Liver (tissue), 9 donors: ENCODE measurements around the gene MOB3C. TPM values are rescaled to one million over a fixed set of nuclear protein-coding genes. Genes with fewer than 3 reads are reported as not detected.

ENCODE experiments used
- DNase-seq: peaks from one replicate; pipeline ENCODE4 v3.0.0-alpha.2; 2017; ENCODE audit warnings: low spot score
- H3K27ac ChIP-seq, 2 donors: one replicate each; pipeline ENCODE4 v1.7.0; 2013; ENCODE audit warnings: inconsistent platforms in 2 of 2, low read length in 2 of 2, control low read depth in 1 of 2, low read depth in 1 of 2, mild to moderate bottlenecking in 1 of 2
- H3K27me3 ChIP-seq, 4 donors: one replicate each; pipeline versions ENCODE4 v1.6.1 to v1.7.0; 2013; ENCODE audit warnings: low read length in 3 of 4, inconsistent platforms in 1 of 4, mild to moderate bottlenecking in 1 of 4, moderate library complexity in 1 of 4; ENCODE audit not compliant: control insufficient read depth in 4 of 4, insufficient read depth in 4 of 4
- H3K36me3 ChIP-seq, 4 donors: one replicate each; pipeline versions ENCODE4 v1.6.1 to v1.7.0; 2013; ENCODE audit warnings: low read length in 3 of 4, mild to moderate bottlenecking in 3 of 4, low read depth in 1 of 4, moderate library complexity in 1 of 4; ENCODE audit not compliant: control insufficient read depth in 4 of 4, insufficient read depth in 3 of 4
- H3K4me1 ChIP-seq, 4 donors: one replicate each; pipeline versions ENCODE4 v1.6.1 to v1.7.0; 2013; ENCODE audit warnings: low read length in 3 of 4, mild to moderate bottlenecking in 3 of 4, moderate library complexity in 1 of 4; ENCODE audit not compliant: control insufficient read depth in 4 of 4, insufficient read depth in 4 of 4
- H3K4me3 ChIP-seq, 3 donors: one replicate each; pipeline versions ENCODE4 v1.6.1 to v1.7.0; 2013; ENCODE audit warnings: low read length in 3 of 3, control low read depth in 1 of 3, low read depth in 1 of 3, mild to moderate bottlenecking in 1 of 3
- H3K9ac ChIP-seq, 2 donors: one replicate each; pipeline ENCODE4 v1.7.0; 2013; ENCODE audit warnings: low read length in 2 of 2, mild to moderate bottlenecking in 2 of 2, moderate library complexity in 2 of 2, control low read depth in 1 of 2, low read depth in 1 of 2
- H3K9me3 ChIP-seq, 4 donors: one replicate each; pipeline versions ENCODE4 v1.6.1 to v1.7.0; 2013; ENCODE audit warnings: low read length in 3 of 4; ENCODE audit not compliant: control insufficient read depth in 4 of 4
- EGR1 ChIP-seq, 2 donors: IDR thresholded peaks; 2 replicates each; pipeline ENCODE4 v1.6.1; 2016 to 2018; ENCODE audit warnings: antibody characterized with exemption in 2 of 2, low read depth in 2 of 2
- FOXA1 ChIP-seq: IDR thresholded peaks from 2 replicates; pipeline ENCODE4 v1.6.1; 2016; ENCODE audit warnings: antibody characterized with exemption
- FOXA2 ChIP-seq: IDR thresholded peaks from 2 replicates; pipeline ENCODE4 v1.6.1; 2016; ENCODE audit warnings: antibody characterized with exemption
- GABPA ChIP-seq, 2 donors: IDR thresholded peaks in 1 of 2; conservative IDR thresholded peaks in 1 of 2; 2 replicates each; pipeline ENCODE4 v1.6.1; 2016; ENCODE audit warnings: antibody characterized with exemption in 2 of 2, mild to moderate bottlenecking in 1 of 2, moderate library complexity in 1 of 2
- HNF4A ChIP-seq, 2 donors: conservative IDR thresholded peaks; 2 replicates each; pipeline ENCODE4 v1.6.1; 2016; ENCODE audit warnings: antibody characterized with exemption in 2 of 2, mild to moderate bottlenecking in 2 of 2
- HNF4G ChIP-seq: IDR thresholded peaks from 2 replicates; pipeline ENCODE4 v1.6.1; 2016; ENCODE audit warnings: antibody characterized with exemption
- JUND ChIP-seq, 2 donors: IDR thresholded peaks; 2 replicates each; pipeline ENCODE4 v1.6.1; 2016; ENCODE audit warnings: antibody characterized with exemption in 2 of 2
- NR2F2 ChIP-seq: IDR thresholded peaks from 2 replicates; pipeline ENCODE4 v1.6.1; 2016; ENCODE audit warnings: antibody characterized with exemption
- RAD21 ChIP-seq, 2 donors: IDR thresholded peaks; 2 replicates each; pipeline ENCODE4 v1.6.1; 2016; ENCODE audit warnings: antibody characterized with exemption in 2 of 2, mild to moderate bottlenecking in 2 of 2
- RXRA ChIP-seq, 2 donors: IDR thresholded peaks; 2 replicates each; pipeline ENCODE4 v1.6.1; 2017 to 2018; ENCODE audit warnings: antibody characterized with exemption in 2 of 2, mild to moderate bottlenecking in 1 of 2
- SP1 ChIP-seq: IDR thresholded peaks from 2 replicates; pipeline ENCODE4 v1.6.1; 2018; ENCODE audit warnings: antibody characterized with exemption, mild to moderate bottlenecking
- TAF1 ChIP-seq: conservative IDR thresholded peaks from 2 replicates; pipeline ENCODE4 v1.6.1; 2016; ENCODE audit warnings: antibody characterized with exemption, mild to moderate bottlenecking
- WGBS: extraction: QIAGEN DNeasy Blood & Tissue Kit; methylation state at CpG from one replicate; pipeline ENCODE4 v1.1.7; 2013; 5-methylcytosine and 5-hydroxymethylcytosine counted together
- polyA plus RNA-seq, 2 donors: library from polyadenylated mRNA; stranded (reverse) in 1 of 2; unstranded in 1 of 2; fragments of 200-250 nt in 1 of 2; fragments of >200 nt in 1 of 2; fragmentation: Nextera tagmentation in 1 of 2; extraction: Ambion mirVana in 1 of 2; gene quantifications; one replicate each; pipeline versions ENCODE4 v1.2.1 to v1.2.3, GENCODE V29; 2013 to 2015
- total RNA-seq, 2 donors: library from RNA; depleted of rRNA; stranded (reverse); fragments of >200 nt; gene quantifications; one replicate each; pipeline ENCODE4 v1.2.3, GENCODE V29; 2014
- TF ChIP-seq, protein P1 (sequence below): IDR thresholded peaks from 2 replicates; pipeline ENCODE4 v1.6.1; 2016; ENCODE audit warnings: antibody characterized with exemption, mild to moderate bottlenecking
- TF ChIP-seq, protein P2 (sequence below): fragments of 150-350 bp; IDR thresholded peaks from 2 replicates; pipeline ENCODE4 v1.5.1; 2017; ENCODE audit warnings: improper control_type of control experiment, low read depth, low read length; ENCODE audit not compliant: missing input control
- TF ChIP-seq, protein P3 (sequence below): IDR thresholded peaks from 2 replicates; pipeline ENCODE4 v1.6.1; 2016; ENCODE audit warnings: antibody characterized with exemption
- donor health status: healthy.
- donor health status: healthy.
- donor health status: healthy.
- donor health status: healthy.
- donor health status: healthy.

Gene MOB3C
- total and polyA plus RNA-seq, 4 donors = 2.3 to 7.9 (median 5.4) TPM

DNA sequence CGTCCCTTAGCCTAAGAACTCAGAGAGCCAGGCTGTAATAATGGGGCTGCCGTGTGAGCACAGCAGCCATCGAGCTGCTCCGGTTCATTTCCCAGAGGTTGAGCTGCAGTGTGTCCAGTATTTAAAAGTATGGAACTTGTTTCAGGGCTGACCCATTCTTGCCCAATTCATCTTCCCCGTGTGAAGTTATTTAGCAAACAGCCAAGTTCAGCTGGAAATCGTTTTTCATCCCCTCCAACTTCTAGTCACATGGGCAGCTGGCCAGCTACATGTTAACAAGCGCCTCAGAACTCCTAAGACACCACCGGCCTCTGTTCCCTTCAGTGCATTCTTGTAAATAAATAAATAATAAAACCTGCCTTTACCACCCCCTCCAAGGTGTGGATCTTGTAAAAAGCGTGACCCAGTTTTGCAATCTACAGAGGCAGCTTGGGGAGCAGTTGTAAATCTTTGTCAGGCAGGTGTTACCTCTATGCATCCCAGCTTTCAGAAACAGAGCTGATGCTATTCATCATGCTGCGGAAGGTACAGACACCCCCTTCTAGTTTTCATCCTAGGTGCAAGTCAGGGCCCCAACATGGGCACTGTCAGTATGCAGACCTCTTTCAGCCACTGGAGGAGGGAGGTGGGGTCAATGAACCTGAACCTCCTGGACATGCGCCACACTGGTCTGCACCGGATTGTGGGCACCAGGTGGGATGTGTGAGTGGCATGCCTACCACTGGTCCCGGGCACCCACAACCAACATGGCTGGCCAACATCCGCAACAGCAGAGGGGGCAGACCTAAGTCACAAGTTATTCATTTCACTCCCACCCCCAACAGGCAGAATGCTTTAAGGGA is 46.5 kb downstream of the MOB3C start:
- Histone ChIP-seq H3K4me1 (no peaks in the 10 kb centered on the region), H3K36me3 (peaks cover 0 to 40% (median 16%) of the 10 kb centered on the region in 4 donors), H3K4me3 (no peak overlapping the region), H3K9ac (no peak overlapping the region), H3K27me3 (no peaks in the 10 kb centered on the region), H3K27ac (no peak overlapping the region), H3K9me3 (no peaks in the 10 kb centered on the region)
- no peak for DNase-seq
- TF ChIP-seq HNF4G (no peak), RXRA (IDR thresholded peaks at IDR 0.05) (no peak), JUND (IDR thresholded peaks at IDR 0.05) (no peak), HNF4A (conservative IDR thresholded peaks at IDR 0.05) (no peak), TAF1 (no peak), GABPA (IDR thresholded peaks at IDR 0.05 in 1 of 2, conservative IDR thresholded peaks at IDR 0.05 in 1 of 2) (no peak), RAD21 (IDR thresholded peaks at IDR 0.05) (no peak)
- TF ChIP-seq, protein P1, sequence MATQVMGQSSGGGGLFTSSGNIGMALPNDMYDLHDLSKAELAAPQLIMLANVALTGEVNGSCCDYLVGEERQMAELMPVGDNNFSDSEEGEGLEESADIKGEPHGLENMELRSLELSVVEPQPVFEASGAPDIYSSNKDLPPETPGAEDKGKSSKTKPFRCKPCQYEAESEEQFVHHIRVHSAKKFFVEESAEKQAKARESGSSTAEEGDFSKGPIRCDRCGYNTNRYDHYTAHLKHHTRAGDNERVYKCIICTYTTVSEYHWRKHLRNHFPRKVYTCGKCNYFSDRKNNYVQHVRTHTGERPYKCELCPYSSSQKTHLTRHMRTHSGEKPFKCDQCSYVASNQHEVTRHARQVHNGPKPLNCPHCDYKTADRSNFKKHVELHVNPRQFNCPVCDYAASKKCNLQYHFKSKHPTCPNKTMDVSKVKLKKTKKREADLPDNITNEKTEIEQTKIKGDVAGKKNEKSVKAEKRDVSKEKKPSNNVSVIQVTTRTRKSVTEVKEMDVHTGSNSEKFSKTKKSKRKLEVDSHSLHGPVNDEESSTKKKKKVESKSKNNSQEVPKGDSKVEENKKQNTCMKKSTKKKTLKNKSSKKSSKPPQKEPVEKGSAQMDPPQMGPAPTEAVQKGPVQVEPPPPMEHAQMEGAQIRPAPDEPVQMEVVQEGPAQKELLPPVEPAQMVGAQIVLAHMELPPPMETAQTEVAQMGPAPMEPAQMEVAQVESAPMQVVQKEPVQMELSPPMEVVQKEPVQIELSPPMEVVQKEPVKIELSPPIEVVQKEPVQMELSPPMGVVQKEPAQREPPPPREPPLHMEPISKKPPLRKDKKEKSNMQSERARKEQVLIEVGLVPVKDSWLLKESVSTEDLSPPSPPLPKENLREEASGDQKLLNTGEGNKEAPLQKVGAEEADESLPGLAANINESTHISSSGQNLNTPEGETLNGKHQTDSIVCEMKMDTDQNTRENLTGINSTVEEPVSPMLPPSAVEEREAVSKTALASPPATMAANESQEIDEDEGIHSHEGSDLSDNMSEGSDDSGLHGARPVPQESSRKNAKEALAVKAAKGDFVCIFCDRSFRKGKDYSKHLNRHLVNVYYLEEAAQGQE = no peak
- TF ChIP-seq, protein P2, sequence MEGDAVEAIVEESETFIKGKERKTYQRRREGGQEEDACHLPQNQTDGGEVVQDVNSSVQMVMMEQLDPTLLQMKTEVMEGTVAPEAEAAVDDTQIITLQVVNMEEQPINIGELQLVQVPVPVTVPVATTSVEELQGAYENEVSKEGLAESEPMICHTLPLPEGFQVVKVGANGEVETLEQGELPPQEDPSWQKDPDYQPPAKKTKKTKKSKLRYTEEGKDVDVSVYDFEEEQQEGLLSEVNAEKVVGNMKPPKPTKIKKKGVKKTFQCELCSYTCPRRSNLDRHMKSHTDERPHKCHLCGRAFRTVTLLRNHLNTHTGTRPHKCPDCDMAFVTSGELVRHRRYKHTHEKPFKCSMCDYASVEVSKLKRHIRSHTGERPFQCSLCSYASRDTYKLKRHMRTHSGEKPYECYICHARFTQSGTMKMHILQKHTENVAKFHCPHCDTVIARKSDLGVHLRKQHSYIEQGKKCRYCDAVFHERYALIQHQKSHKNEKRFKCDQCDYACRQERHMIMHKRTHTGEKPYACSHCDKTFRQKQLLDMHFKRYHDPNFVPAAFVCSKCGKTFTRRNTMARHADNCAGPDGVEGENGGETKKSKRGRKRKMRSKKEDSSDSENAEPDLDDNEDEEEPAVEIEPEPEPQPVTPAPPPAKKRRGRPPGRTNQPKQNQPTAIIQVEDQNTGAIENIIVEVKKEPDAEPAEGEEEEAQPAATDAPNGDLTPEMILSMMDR = no peak
- 80% methylated on average over 14 of the region's 14 CpGs for WGBS

DNA sequence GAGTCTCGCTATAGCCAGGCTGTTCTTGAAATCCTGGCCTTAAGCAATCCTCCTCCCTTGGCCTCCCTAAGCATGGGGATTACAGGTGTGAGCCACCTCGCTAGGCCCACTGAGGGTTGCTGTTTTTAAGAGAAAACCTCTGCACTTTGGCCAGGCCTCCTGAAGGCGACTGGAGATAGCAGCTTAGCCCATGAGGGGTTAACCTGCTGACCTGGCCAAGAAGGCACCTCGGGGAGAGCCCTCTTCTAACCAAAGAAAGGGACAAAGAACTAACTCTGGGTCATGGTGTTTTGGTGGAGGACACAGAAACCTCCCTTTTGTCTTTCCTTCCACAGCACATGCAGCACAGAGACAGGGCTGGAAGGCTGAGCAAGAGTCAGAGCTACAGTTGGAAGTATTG is 47.5 kb downstream of the MOB3C start:
- DNase-seq = no peak
- Histone ChIP-seq H3K36me3 (peaks cover 0 to 41% (median 21%) of the 10 kb centered on the region in 4 donors), H3K4me3 (no peak overlapping the region), H3K27ac (no peak overlapping the region), H3K4me1 (no peaks in the 10 kb centered on the region), H3K27me3 (no peaks in the 10 kb centered on the region), H3K9me3 (no peaks in the 10 kb centered on the region), H3K9ac (no peak overlapping the region)
- TF ChIP-seq GABPA (IDR thresholded peaks at IDR 0.05 in 1 of 2, conservative IDR thresholded peaks at IDR 0.05 in 1 of 2) = no peak
- TF ChIP-seq FOXA1 = no peak
- TF ChIP-seq EGR1 (IDR thresholded peaks at IDR 0.05; ENCODE audit: low read depth in 2 of 2) = no peak
- no peak for TF ChIP-seq FOXA2
- TF ChIP-seq RAD21 (IDR thresholded peaks at IDR 0.05) = no peak
- no peak for TF ChIP-seq HNF4A (conservative IDR thresholded peaks at IDR 0.05)
- TF ChIP-seq NR2F2 = no peak
- TF ChIP-seq JUND (IDR thresholded peaks at IDR 0.05) = no peak
- TF ChIP-seq, protein P3, sequence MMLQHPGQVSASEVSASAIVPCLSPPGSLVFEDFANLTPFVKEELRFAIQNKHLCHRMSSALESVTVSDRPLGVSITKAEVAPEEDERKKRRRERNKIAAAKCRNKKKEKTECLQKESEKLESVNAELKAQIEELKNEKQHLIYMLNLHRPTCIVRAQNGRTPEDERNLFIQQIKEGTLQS = no peak
- TF ChIP-seq SP1 = no peak
- TF ChIP-seq, protein P1 = no peak
- TF ChIP-seq, protein P2 = no peak
- TF ChIP-seq TAF1 = no peak
- WGBS = 90% methylated on average over 4 of the region's 4 CpGs
